K562 (cell line): ENCODE data around the gene TJP2. TPM values are rescaled to one million over a fixed set of nuclear protein-coding genes. Genes with fewer than 3 reads are reported as not detected.

Source experiments
- ATAC-seq: fragments of 200-7000 bp; cut with Tn5 transposase; 3 replicates; pipeline ENCODE4 v1.9.1; 2020; ENCODE audit warnings: moderate library complexity
- BruUV-seq: library from RNA; stranded (reverse); fragments of 400-500 nt; replicated peaks from 2 replicates; lab custom pipeline; 2021; lab: Mats Ljungman, UMichigan
- CTCF ChIA-PET: fragments of 300-600 bp; formaldehyde crosslinking; extraction: SDS; loops from one replicate; lab custom pipeline; 2021; ENCODE audit warnings: low intra/inter-chr PET ratio; lab: Yijun Ruan, JAX
- POLR2A ChIA-PET: fragments of 300-600, 350-650 bp; sonication (Branson Sonifier 250); formaldehyde crosslinking; extraction: SDS; loops from one replicate; lab custom pipeline; 2021; ENCODE audit warnings: antibody characterized with exemption, inconsistent platforms; lab: Yijun Ruan, JAX
- DNase-seq, 4 experiments: peaks; one replicate each; pipeline versions ENCODE4 v3.0.0 to v3.0.0-alpha.2; 2011 to 2018; ENCODE audit warnings: low spot score in 3 of 4, mixed read lengths in 3 of 4; ENCODE audit errors: extremely low read depth in 1 of 4
- FAIRE-seq: peaks from 2 replicates; lab custom pipeline; 2011; peaks lifted over from hg19 to GRCh38; lab: Jason Lieb, UNC
- H2AFZ ChIP-seq: 2 replicates; pipeline ENCODE4 v1.6.0; 2011; ENCODE audit warnings: low read depth, low read length, control low read depth, inconsistent platforms
- H3K27ac ChIP-seq: fragments of 200-600 bp; 3 replicates; pipeline ENCODE4 v1.8.0; 2011; ENCODE audit warnings: low read depth, mild to moderate bottlenecking, control low read depth, inconsistent platforms, low read length, moderate library complexity, mixed read lengths; ENCODE audit errors: extremely low read depth
- H3K27me3 ChIP-seq, 2 experiments: fragments of 300-600 bp in 1 of 2; 2 replicates in 1 of 2; 3 replicates in 1 of 2; pipeline versions ENCODE4 v1.6.0 to v1.8.0; 2011; ENCODE audit warnings: inconsistent platforms in 2 of 2, low read length in 2 of 2, mild to moderate bottlenecking in 1 of 2, mixed read lengths in 1 of 2, moderate library complexity in 1 of 2; ENCODE audit not compliant: control insufficient read depth in 2 of 2, insufficient read depth in 2 of 2
- H3K36me3 ChIP-seq: fragments of 300-600 bp; 3 replicates; pipeline ENCODE4 v1.8.0; 2011; ENCODE audit warnings: mild to moderate bottlenecking, low read length, inconsistent platforms; ENCODE audit not compliant: control insufficient read depth, insufficient read depth
- H3K4me1 ChIP-seq, 2 experiments: fragments of 200-600 bp in 1 of 2; replicated peaks in 1 of 2; 2 replicates in 1 of 2; 3 replicates in 1 of 2; pipeline versions ENCODE4 v1.5.1 to v1.8.0; 2011; ENCODE audit warnings: inconsistent platforms in 2 of 2, low read length in 2 of 2, mild to moderate bottlenecking in 1 of 2, mixed read lengths in 1 of 2, moderate library complexity in 1 of 2; ENCODE audit not compliant: control insufficient read depth in 2 of 2, insufficient read depth in 2 of 2
- H3K4me2 ChIP-seq: 2 replicates; pipeline ENCODE4 v1.6.1; 2011; ENCODE audit warnings: low read length, control low read depth, inconsistent platforms, mixed read lengths; ENCODE audit not compliant: insufficient read depth
- H3K4me3 ChIP-seq: fragments of 200-600 bp; sonication (generic), shearing (Covaris generic); 2 replicates; pipeline ENCODE4 v1.5.1; 2016; ENCODE audit warnings: control low read depth, inconsistent platforms
- H3K79me2 ChIP-seq: fragments of 200-600 bp; 3 replicates; pipeline ENCODE4 v1.8.0; 2011; ENCODE audit warnings: low read length, inconsistent platforms; ENCODE audit not compliant: control insufficient read depth, insufficient read depth
- H3K9ac ChIP-seq, 2 experiments: 2 replicates each; pipeline versions ENCODE4 v1.6.0 to v1.6.1; 2011; ENCODE audit warnings: low read depth in 2 of 2, low read length in 2 of 2, control low read depth in 1 of 2, inconsistent platforms in 1 of 2, mild to moderate bottlenecking in 1 of 2, mixed read lengths in 1 of 2; ENCODE audit not compliant: insufficient read depth in 1 of 2
- H3K9me1 ChIP-seq: one replicate; pipeline ENCODE4 v1.6.0; 2011; ENCODE audit warnings: inconsistent platforms, mild to moderate bottlenecking, low read length, moderate library complexity; ENCODE audit not compliant: control insufficient read depth, insufficient read depth
- H3K9me3 ChIP-seq: replicated peaks from 2 replicates; pipeline ENCODE4 v1.5.1; 2011; ENCODE audit warnings: low read depth, low read length, inconsistent platforms; ENCODE audit not compliant: control insufficient read depth, insufficient read depth
- H4K20me1 ChIP-seq: replicated peaks from 2 replicates; pipeline ENCODE4 v1.6.1; 2011; ENCODE audit warnings: low read length, inconsistent platforms, mixed read lengths; ENCODE audit not compliant: control insufficient read depth, insufficient read depth
- ELF2 ChIP-seq: fragments of 250-450 bp; sonication (Bioruptor Pico); IDR thresholded peaks from 2 replicates; pipeline ENCODE4 v1.5.0; 2021; ENCODE audit warnings: mild to moderate bottlenecking
- PCBP1 ChIP-seq: fragments of 200-400 bp; formaldehyde crosslinking; IDR thresholded peaks from 2 replicates; pipeline ENCODE4 v1.6.1; 2018; ENCODE audit warnings: mild to moderate bottlenecking, low read depth, low read length; ENCODE audit not compliant: poor library complexity, severe bottlenecking
- WGBS: fragments of 100-300 bp; shearing (Covaris generic); methylation state at CpG from one replicate; pipeline ENCODE4 v1.1.6; 2016; ENCODE audit warnings: low coverage, mixed read lengths; ENCODE audit not compliant: insufficient coverage; ENCODE audit errors: missing lambda C conversion rate; 5-methylcytosine and 5-hydroxymethylcytosine counted together
- in situ Hi-C: fragments of 300-500 bp; cut with MboI; formaldehyde crosslinking; loops from 4 replicates; pipeline ENCODE4 v1.15.0; 2018; ENCODE audit warnings: inconsistent platforms, mixed read lengths
- intact Hi-C: fragments of 100-400 bp; cut with micrococcal nuclease; formaldehyde crosslinking; loops from 2 replicates; pipeline ENCODE4 v1.14.2; 2022
- polyA plus RNA-seq, 8 experiments: library from polyadenylated mRNA; depleted of rRNA in 4 of 8; stranded (reverse) in 5 of 8; unstranded in 3 of 8; fragments of >200 nt; fragmentation: Nextera tagmentation in 2 of 8; fragmentation: Illumina TruSeq in 1 of 8; extraction: Ambion mirVana in 2 of 8; extraction: Trizol in 1 of 8; gene quantifications; 2 replicates each; pipeline versions ENCODE4 v1.2.1 to v1.2.3, GENCODE V29; 2011 to 2014; ENCODE audit warnings: inconsistent platforms in 1 of 8, missing spikeins in 1 of 8
- total RNA-seq, 7 experiments: library from RNA; depleted of rRNA in 6 of 7; stranded (reverse); fragments of >200 nt in 6 of 7; fragmentation: Illumina TruSeq in 2 of 7; extraction: Trizol in 2 of 7; gene quantifications; 2 replicates each; pipeline versions ENCODE4 v1.2.1 to v1.2.3, GENCODE V29; 2011 to 2021; ENCODE audit warnings: low replicate concordance in 1 of 7
- TF ChIP-seq, protein P1 (sequence below), 2 experiments: IDR thresholded peaks in 1 of 2; conservative IDR thresholded peaks in 1 of 2; 2 replicates each; pipeline ENCODE4 v1.6.1; 2016; ENCODE audit warnings: low read depth in 2 of 2, mild to moderate bottlenecking in 1 of 2, missing compliant biosample characterization in 1 of 2, missing genetic modification characterization in 1 of 2, moderate library complexity in 1 of 2

TJP2 gene
- total and polyA plus RNA-seq, 9 of the 15 experiments (the other 6 are each of a cell fraction or from before 2014, with no cell fraction given) = 4.0 to 24.1 (median 16.8) TPM

- no peaks in the 10 kb centered on the region for H3K9me1 ChIP-seq
- WGBS = 80% methylated on average over 1 of the region's 1 CpG
- TF ChIP-seq ELF2 (no peak), PCBP1 (no peak)
- TF ChIP-seq, protein P1, sequence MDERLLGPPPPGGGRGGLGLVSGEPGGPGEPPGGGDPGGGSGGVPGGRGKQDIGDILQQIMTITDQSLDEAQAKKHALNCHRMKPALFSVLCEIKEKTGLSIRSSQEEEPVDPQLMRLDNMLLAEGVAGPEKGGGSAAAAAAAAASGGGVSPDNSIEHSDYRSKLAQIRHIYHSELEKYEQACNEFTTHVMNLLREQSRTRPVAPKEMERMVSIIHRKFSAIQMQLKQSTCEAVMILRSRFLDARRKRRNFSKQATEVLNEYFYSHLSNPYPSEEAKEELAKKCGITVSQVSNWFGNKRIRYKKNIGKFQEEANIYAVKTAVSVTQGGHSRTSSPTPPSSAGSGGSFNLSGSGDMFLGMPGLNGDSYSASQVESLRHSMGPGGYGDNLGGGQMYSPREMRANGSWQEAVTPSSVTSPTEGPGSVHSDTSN (CRISPR knock-in tag; IDR thresholded peaks at IDR 0.05; ENCODE audit: low read depth) = no peak
- TF ChIP-seq, protein P1 (tag; conservative IDR thresholded peaks at IDR 0.05; ENCODE audit: low read depth) = peak; percentile 29
- TF ChIP-seq, all 486 proteins: peak for 1
- no peak for ATAC-seq
- Histone ChIP-seq H3K36me3 (no peaks in the 10 kb centered on the region), H3K79me2 (no peaks in the 10 kb centered on the region), H4K20me1 (no peaks in the 10 kb centered on the region), H3K4me2 (no peak overlapping the region), H3K9ac (no peak overlapping the region), H3K4me3 (no peak overlapping the region), H3K9me3 (no peaks in the 10 kb centered on the region), H3K4me1 (peaks cover 8 to 14% of the 10 kb centered on the region in 2 experiments; a peak in 3 of 5 replicates), H3K27ac (no peak overlapping the region), H3K27me3 (no peaks in the 10 kb centered on the region), H2AFZ (no peak overlapping the region)
- intact Hi-C loops = no loop called here
- in situ Hi-C loops = no loop called here
- BruUV-seq = no TSS peak
- ChIA-PET POLR2A (no interaction called here), CTCF (no interaction called here)
- DNase-seq = no peak
- FAIRE-seq = no peak
Observed at GRCh38 chr9:69131682-69132081, 42.4 kb upstream of the TJP2 start.
